CD4-positive, alpha-beta T cell treated with Interleukin-6 for 4 hours (primary cell): Measurements from ENCODE around the gene KASH5.

Experiments
- DNase-seq: peaks from one replicate; pipeline ENCODE4 v3.0.0-alpha.2; 2020; ENCODE audit warnings: mixed read lengths

Gene KASH5

GRCh38 chr19:49398001-49398615 is 10.1 kb downstream of the KASH5 start:
- DNase-seq = peak; percentile 30

GRCh38 chr19:49398931-49399330 is 10.9 kb downstream of the KASH5 start:
- DNase-seq = no peak

DNA sequence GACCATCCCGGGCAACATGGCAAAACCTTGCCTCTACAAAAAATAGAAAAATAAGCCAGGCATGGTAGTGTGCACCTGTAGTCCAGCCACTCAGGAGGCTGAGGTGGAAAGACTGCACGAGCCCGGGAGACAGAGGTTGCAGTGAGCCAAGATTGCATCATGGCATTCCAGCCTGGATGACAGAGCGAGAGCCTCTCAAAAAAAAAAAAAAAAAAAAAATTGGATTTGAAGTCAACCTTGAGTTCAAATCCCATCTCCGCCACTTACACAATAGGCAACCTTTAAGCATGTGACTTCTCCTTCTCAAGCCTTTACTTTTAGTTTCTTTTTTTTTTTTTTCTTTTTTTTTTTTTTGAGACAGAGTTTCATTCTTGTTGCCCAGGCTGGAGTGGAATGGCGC is 12.0 kb downstream of the KASH5 start:
- DNase-seq = no peak

DNA sequence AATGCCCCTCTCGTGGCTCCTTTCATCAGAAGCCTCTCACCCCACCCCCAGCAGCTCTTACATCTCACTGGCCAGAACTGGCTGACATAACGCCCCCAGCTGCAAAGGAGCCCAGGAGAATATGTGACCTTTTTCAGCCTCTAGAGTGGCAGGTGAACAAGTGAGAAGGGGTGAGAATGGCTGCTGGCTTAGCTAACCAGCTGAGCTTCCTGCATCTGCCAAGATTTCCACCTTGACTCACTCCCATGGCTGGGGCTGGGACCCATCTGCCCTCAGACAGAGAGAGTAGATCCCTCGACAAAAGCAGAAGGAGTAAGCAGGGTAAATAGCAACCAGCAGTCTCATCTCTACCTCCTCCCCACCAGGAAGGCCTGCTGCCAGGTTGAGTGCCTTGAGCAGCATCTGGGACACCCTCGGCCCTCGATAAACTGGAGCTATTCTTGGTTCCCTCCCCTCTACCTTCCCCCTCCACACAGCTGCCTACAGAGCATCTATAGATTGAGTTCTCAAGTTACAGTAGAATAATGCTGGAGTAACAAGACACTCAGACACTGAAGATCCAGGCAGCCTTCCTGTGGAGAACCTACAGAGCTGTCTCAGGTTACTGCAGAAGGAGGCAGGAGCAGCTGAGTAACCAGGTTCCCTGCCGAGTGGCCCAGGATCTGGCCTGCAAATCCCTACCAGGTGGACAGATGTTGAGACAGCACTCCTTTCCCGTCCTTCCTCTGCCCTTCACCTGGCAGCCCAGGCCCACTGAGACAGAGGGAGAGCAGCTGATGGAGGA is 15.5 kb downstream of the KASH5 start:
- DNase-seq = no peak

DNA sequence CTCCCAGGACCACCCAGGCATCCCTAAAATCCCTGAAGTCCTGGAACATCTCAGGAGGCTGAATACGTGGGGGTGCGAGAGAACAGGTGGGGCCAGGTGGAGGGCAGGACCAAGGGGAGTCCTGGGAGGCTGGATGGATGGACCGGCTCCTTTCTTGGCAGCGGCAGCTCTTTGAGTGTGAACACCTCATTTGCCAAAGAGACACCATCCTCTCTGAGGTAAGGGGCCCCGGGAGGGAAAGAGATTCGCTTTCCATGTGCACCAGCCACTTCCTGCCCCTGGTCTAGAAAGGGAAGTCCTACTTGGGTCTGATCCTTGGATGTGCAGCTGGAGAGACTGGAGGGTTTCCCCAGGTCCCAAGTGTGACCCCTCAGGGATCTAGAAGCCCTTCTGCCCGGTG is 19.0 kb downstream of the KASH5 start:
- DNase-seq = no peak

GRCh38 chr19:49407482-49408015 is 19.5 kb downstream of the KASH5 start:
- no peak for DNase-seq

GRCh38 chr19:49408816-49409440 is 20.9 kb downstream of the KASH5 start:
- no peak for DNase-seq

DNA sequence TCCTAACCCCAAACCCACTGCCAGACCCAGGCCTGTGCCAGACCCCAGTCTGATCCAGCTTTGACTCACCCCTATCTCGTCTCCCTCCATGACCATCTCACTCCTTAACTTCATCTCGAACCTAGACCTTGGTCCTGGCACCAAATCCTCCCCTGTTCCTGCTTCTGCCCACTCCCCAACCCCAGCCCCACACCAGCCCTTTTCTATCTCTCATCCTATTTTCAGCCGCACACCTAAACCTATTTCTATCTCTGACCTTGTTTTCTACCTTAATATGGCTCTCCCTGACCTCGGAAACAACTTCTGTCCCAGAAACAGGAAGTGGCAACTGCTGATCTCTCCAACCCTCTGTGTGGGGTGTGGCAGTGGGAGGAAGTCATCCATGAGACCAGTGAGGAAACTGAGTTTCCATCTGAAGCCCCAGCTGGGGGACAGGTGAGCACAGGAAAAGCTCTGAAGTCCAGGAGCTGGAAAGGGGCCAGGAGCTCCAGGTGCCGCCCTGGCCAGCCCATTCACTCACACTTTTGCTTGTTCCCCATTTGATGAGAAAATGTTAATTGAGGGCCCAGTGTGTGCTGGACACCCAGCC is 21.5 kb downstream of the KASH5 start:
- peak; percentile 41 for DNase-seq

DNA sequence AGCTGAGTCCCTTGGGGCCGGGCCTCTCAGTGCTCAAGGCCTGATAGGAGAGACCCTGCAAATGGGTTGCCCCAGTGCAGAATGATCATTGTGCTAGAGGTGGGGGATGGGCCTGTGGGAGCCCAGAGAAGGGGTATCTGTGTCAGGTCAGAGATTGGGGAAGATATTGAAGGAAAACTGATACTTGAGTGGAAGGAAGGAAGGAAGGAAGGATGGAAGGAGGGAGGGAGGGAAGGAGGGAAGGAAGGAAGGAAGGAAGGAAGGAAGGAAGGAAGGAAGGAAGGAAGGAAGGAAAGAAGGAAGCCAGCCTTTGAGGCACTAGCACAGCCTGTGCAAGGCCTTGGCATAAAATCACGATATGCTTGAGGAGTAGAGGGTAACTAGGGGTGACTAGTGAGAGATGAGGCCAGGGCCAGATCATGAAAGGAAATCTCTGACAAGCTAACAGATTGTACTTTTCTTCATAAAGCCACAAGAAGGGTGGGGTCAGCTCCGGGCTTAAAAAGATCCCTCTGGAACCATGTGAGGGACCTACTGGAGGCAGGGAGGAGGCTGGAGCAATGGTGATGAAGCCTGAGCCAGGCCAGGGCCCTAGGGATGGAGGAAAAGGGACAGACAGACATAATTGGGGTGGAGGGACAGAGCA is 23.8 kb downstream of the KASH5 start:
- DNase-seq = no peak

GRCh38 chr19:49413348-49413747 is 25.3 kb downstream of the KASH5 start:
- DNase-seq = no peak

DNA sequence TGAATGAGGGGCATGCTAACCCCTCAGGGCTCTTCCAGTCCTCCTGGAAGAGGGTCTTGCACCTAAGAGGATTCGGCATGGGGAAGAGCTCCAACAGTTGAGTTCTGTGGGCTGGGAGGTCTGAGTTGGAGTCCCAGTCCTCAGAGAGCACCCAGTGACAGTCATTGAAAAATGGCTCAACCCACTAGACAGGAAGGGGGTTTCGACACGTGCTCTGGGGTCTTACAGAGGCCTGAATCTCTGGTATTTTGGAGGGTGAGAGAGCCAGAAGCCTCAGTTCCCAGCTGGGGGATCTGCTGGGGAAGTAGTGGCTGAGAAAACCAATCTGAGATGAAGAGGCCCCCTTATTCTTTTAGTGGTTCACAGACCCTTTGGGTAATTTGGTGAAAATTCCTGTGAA is 26.2 kb downstream of the KASH5 start:
- DNase-seq = no peak

DNA sequence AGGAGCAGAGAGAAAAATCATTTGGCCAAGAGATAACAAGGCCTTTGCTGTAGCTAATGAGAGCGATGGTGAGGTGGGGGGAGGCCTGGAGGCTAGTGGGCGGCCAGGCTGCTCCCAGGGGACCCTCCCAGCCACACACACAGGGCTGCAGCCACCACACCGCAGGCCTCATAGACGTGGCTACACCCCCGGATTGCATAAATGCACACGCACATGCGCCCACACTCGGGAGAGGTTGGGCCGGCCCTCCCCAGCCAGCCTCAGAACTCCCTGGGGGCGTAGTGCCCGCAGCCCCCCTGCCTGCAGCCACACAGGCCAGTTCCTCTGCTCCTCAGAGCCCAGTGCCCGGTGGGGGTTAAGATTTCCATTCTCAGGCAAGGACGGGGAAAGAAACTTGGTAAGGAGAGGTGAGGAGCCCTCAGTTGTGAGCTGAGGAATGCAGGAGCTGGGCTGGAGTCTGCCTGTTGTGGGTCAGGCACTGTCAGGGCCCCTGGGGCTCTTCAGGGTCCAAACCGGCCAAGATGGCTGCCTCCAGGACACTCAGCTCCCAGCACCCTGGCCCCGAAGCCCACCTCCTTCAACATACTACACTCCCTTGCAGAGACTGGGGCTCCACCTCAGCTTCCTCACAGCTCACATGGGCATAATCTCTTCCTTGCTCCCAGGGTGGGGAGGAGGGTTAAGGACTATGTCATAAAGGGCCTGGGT is 27.2 kb downstream of the KASH5 start:
- DNase-seq = no peak

DNA sequence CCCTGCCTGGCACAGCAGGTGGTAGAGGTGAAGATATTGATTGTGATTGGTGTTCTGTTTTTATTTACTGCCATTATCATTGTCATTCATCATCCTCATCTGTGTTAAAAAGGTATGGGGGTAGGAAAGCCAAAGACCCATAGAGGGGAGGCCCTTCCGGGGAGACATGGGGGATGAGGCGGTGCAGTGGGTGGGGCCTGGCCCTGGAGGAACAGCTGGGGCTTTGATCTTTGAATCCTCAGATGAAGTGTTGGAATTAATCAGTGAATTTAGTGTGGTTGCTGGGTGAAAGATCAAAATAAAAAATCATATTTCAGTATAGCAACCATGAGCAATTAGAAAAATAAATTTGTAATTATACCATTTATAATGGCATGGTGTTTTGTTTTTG is 27.8 kb downstream of the KASH5 start:
- no peak for DNase-seq

DNA sequence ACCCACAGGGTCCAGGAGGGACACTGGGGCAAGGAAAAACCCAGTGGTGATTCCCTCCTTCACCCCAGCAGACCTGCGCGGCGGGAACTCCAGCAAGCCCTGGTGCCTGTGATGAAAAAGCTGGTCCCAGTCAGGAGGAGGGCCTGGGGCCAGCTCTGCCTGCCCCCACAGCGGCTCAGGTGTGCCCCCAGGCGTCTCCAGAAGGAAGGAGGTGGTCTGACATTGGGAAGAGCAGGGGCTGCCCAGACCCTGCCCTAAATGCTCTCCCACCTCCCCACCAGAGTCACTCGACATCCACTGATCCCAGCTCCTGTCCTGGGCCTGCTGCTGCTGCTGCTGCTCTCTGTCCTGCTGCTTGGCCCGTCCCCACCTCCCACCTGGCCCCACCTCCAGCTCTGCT is 29.0 kb downstream of the KASH5 start:
- DNase-seq = no peak

DNA sequence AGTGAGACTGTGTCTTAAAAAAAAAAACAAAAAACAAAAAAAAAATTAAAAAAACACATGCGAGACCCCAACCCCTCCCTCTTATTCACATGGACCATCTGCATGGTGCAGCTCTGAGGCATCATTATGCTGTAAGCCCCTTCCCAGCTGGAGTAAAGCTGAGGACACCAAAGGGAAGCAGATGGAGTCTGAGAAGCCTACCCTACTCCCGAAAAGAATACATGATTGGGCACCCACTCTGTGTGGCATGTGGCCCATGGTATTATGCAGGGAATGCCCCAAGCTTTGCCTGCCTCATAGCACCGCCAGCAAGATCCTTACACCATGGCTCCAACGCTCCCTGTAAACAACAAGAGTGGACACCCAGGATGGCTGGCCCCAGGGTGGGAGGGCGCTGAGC is 30.5 kb downstream of the KASH5 start:
- DNase-seq = no peak

DNA sequence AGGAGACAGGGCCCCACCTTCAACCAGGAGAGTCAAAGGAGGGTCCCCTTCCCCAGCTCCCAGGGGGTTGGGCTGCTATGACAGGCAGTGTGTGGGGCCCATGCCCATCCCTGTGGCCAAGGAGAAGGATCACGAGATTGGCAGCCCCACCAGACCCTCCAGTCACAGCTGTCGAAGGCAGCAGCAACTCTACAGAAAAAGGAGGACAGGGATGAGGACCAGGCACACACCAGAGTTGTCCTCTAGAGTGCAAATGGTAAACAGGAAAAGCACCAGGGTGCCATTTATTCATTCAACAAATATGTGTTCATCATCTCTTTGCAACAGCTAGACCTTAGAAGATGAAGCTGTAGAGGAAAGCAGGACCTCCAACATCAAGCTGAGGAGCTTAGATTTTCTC is 31.1 kb downstream of the KASH5 start:
- DNase-seq = no peak

- DNase-seq = no peak
Measured at GRCh38 chr19:49420227-49420626, 32.2 kb downstream of the KASH5 start.

DNA sequence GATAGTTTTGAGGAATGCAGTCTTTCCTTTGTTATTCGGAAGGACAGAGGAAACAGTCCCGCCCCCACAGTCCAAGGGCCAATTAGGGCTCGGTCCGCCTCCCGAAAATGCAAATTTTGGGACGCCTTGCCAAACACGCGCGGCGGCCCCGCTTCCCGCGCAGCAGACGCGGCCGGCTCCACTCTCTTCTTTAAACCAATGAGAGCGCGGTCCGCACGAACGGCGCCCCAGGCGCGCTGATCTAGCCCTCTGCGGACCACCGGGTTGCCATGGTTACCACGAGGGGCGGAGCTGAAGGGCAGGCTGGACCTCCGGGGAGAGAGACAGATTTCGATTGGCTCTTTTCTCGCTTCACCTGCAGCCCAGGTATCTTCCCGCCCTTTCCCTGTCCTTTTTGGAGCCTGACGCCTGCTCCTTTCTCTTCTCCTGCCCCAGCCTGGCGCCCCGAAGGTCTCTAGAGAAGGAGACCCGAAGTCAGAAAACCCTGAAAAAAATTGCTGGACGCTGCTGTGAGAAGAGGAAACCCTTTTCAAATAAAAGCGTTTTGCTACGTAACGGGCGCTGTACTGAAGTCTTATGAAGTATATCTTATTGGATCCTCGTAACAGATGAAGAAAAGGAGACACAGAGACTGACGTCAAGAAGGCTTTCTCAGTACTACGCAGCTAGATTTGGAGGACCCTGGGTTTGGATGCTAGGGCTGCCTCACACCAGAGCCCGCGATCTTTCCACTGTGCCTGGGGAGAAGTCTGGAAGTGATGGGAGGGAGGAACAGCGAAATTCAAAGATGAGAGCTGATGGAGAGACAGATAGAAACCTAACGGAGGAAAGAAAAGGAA is 33.2 kb downstream of the KASH5 start:
- peak; percentile 55 for DNase-seq

GRCh38 chr19:49421878-49422202 is 33.8 kb downstream of the KASH5 start:
- DNase-seq = no peak

- peak; percentile 58 for DNase-seq
Measured at GRCh38 chr19:49422407-49423070, 34.5 kb downstream of the KASH5 start.
